Activated T-cell treated with anti-CD3 and anti-CD28 coated beads, Interleukin-2, amount 50 U/mL, for 48 hours (primary cell): ENCODE data around the gene F10.

Experiments
- DNase-seq, 2 experiments: peaks; one replicate each; pipeline ENCODE4 v3.0.0-alpha.2; 2020

Gene F10

DNA sequence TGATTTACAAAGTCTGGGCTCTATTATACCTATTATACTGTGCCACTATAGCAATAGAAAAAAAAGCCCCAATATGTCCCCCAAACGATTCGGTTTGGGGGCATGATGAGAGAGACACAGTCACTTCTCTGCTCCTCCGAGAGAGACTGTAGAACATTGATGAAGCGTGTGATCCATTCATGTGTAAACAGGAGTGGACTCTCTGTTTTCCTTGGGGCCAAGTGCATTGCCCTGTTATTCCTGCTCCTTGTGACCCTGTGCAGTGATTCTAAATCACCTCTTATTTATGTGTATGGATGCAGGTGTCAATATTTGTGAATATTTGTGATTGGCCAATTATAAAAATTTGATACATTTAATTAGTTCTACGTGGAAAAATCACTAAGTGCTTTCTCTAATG, 17.0 kb downstream of the F10 start:
- no peak for DNase-seq

DNA sequence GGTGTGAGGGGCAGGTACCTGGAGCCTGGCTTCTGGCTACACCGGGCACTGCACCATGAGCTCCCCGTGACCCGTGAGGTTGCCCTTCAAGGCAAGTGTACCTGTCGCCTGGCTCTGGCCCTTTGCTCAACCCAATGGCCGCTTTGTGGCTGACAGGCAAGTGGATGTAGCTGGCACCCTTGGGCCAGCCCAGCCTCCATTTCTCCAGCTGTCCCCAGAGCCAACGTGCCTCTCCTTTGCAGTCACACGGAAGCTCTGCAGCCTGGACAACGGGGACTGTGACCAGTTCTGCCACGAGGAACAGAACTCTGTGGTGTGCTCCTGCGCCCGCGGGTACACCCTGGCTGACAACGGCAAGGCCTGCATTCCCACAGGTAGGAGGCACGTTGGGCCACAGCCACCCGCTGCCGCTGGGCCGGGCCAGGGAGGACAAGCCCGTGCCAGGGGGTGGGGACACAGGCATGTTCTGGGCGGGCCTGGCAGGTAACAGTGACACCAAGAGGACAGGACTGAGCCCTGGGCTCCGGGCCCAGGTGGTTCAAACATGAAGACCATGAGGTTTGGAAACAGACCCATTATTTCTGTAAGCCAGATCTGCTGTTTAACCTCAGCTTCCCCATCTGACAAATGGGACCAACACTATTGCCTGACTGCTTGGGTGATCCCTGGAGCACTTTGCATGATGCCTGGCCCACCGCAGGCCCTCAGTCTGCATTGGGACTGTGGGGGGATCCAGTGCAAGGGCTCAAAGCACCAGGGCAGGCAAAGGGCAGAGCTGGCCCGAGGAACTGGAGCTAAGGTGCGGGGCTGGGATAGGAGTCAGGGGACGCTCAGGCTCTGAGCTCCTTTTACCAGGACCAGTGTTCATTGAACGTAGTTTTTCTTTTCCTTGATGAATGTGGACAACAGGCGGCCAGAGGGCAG, 18.3 kb downstream of the F10 start:
- DNase-seq = no peak

DNA sequence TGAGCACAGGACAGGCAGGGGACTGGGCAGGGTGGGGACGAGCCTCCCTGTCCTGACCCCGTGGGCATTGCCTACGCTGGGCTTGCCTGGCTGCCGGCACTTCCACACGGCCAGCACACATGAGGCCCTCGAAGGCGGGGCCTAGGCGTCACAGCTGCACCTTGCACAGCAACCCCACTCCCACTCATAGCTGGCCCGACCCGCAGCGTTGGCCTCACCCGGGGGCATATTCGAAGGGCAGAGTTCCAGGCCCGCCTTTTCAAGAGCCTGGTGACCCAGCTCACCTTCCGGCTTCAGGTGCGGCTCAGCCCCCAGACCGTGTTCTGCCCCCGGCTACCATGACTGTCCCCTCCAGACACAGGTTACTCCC, 19.0 kb downstream of the F10 start:
- no peak for DNase-seq

DNA sequence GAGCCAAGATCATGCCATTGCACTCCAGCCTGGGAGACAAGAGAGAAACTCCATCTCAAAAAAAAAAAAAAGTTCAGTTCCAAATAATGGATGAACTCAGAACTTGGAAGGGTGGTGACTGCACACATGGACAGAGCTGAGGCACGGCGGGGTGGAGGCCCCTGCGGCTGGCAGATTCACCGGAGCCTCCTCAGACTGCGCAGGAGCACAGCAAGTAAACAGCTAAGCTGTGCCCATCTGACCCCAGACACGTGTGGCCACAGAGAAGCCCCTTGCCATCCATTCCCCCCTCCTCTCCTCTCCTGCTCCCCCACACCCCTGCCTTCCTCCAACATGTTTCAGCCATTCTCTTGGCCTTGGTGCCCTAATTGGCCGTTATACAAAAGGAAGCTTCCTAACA, 20.3 kb downstream of the F10 start:
- DNase-seq = no peak

DNA sequence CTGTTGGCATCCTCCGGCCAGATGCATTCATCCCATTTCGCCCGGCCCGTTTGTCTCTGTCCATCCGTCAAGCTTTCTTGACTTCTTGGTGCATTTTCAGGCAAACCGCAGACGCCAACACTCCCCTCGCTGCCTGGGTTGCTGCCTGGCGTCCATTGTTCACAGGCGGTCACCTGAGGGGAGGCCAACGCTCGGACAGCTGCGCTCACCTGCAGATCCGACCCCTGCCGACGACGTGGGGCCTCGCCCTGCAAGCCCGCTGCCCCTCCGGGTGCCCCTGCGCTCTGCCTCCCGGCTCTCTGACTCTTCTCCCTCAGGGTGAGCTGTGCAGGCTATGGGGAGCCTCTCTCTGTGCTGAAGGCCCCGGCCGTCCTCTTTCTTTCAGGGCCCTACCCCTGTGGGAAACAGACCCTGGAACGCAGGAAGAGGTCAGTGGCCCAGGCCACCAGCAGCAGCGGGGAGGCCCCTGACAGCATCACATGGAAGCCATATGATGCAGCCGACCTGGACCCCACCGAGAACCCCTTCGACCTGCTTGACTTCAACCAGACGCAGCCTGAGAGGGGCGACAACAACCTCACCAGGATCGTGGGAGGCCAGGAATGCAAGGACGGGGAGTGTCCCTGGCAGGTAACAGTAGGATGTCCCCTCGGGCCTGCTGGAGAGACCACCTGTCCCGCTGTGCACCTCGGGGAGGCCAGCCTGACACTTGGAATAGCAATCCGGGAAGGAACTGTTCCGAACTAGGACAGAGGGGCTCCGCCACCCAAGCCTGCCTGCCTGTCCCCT, 21.1 kb downstream of the F10 start:
- DNase-seq = no peak

DNA sequence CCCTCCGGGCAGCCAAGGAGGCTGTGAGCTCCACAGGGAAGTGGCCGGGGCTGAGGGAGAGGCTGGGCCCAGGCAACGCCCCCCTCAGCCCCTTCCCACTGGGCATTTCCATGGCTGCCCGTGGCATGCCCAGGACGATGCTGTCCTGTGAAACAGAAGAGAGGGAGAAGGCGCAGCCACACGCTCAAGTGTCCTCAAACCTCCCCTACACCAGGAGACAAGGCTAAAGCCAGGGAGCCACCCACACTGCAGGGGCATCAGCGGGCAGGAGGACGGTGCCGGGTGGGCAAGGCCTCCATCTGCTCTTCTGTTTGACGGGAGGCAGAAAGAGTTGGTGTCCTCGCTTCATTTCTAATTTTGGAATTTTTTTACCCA, 21.6 kb downstream of the F10 start:
- DNase-seq = no peak

DNA sequence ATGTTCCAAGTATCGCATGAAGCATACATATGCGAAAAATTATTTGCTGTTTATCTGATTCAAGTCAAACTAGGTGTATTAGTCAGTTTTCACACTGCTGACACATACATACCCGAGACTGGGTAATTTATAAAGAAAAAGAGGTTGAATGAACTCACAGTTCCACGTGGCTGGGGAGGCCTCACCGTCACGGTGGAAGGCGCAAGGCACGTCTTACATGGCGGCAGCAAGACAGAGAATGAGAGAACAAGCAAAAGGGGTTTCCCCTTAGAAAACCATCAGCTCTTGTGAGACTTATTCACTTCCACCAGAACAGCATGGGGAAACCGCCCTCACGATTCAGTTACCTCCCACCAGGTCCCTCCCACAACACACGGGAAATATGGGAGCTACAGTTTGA, 22.9 kb downstream of the F10 start:
- DNase-seq = peak; percentile 71 to 73

DNA sequence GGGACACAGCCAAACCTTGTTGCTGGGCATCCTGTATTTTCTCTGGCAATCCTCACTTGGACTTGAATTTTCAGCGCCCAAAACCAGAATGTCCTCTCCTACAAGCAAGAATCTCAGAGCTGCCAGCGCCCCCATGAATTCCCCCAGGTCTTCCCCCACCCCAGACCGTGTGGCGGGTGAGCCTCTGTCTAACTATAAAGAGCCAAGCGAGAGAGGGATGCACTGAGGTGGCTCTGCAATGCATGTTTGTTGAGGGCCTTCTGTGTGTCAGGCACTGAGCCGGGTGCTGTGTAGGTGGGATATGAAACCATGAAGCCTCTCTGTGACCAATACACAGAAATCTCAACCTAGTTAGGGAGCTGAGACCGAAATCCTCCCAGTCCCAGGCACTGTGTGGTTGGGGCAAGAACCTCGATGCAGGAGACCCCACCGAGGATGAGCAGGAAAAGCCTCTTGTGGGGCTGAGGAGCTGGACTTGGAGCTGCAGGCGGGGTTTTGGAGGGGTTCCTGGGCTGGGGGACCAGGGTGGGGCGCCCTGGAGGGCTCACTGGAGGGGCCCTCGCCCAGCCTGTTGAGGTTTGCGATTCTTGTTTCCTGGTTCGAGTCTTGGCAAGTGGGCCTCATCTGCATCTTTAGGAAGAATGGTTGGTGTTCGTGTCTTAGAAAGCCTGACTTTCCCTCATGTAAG, 23.5 kb downstream of the F10 start:
- peak; percentile 29 to 36 for DNase-seq

DNA sequence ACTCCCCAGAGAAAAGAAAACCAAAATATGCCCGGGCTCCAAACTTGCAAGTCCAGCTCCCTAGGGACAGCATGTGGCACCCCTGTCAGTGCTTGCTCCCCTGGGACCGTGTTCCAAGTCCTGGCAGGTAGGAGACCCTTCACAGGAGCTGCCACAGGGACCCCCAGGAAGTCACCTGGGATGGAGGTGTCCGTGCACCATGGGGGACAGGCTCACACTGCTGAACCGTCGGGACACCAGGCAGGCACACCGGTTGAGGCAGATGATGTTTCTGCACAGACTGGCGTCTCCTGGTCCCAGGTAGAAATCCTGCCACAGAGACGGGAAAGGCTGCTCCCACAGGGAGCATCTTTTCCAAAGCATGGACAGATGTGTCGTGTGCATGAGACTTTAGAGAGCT, 24.2 kb downstream of the F10 start:
- no peak for DNase-seq

DNA sequence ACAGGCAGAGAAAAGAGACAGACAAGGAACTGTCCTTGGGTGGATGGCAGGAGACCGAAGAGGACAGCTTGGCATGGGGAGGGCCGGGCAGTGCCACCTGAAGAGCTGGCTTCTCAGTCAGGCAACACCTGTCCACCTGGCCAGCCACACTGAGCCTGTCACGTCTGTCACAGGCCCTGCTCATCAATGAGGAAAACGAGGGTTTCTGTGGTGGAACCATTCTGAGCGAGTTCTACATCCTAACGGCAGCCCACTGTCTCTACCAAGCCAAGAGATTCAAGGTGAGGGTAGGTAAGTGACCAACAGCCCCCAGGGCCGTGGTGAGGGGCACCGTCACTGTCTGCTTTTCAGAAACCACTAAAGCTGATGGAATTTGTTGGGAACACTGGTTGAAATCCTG, 24.6 kb downstream of the F10 start:
- no peak for DNase-seq

DNA sequence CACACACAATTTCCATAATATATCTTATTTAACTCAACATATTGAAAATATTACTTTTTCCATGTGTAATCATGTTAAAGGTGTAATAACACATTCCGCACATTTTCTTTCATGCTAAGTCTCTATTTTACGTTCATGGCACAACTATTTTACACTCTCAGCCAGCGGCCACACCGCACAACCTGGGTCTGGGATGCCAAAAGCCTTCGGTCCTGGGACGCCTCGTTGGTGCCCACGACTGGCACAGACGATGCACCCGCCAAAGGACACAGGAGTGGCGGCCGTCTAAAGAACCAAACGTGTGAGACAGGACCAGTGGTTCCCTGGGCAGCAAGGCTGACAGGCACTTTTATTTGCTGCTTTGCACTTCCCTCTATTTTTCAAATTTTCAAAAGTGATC, 25.8 kb downstream of the F10 start:
- DNase-seq = no peak

DNA sequence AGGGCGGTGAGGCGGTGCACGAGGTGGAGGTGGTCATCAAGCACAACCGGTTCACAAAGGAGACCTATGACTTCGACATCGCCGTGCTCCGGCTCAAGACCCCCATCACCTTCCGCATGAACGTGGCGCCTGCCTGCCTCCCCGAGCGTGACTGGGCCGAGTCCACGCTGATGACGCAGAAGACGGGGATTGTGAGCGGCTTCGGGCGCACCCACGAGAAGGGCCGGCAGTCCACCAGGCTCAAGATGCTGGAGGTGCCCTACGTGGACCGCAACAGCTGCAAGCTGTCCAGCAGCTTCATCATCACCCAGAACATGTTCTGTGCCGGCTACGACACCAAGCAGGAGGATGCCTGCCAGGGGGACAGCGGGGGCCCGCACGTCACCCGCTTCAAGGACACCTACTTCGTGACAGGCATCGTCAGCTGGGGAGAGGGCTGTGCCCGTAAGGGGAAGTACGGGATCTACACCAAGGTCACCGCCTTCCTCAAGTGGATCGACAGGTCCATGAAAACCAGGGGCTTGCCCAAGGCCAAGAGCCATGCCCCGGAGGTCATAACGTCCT, 26.4 kb downstream of the F10 start:
- no peak for DNase-seq

DNA sequence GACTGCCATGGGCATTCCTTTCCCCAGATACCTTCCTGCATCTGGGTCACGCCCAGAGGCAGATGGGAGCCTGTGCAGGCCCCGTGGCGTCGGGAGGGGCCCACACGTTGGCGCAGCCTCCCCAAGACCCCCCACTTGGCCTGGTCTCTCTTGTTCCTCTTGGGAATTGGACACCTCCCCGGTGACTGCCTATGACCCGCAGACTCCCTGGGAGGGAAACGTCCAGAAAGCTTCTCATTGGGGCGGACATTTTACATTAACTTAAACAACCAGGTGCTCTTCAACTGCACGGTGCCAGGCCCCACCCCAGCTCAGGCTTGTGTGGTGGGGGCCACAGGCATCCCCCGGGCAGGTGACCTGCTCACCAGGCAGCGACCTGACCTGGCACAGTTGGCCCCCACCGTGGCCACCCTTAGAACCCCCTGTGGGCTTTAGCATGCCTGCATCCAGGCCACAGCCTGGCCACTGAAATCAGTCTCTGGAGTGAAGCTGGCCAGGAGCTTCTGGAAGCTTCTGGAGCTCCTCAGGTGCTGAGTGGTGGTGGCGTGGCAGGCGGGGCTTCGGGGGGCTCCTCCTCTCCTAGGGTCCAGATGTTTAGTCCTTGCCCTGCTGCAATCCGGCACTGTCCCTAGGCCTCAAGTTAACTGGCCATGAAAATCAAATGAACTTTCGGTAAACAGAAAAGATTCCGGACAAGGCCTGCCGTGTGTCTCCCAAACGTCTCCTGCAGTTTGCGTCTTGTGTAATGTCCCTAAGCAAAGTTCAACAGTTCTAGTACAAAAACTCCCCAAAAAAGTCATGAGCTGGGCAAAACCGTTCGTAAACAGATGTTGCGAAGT, 27.3 kb downstream of the F10 start:
- DNase-seq = no peak

DNA sequence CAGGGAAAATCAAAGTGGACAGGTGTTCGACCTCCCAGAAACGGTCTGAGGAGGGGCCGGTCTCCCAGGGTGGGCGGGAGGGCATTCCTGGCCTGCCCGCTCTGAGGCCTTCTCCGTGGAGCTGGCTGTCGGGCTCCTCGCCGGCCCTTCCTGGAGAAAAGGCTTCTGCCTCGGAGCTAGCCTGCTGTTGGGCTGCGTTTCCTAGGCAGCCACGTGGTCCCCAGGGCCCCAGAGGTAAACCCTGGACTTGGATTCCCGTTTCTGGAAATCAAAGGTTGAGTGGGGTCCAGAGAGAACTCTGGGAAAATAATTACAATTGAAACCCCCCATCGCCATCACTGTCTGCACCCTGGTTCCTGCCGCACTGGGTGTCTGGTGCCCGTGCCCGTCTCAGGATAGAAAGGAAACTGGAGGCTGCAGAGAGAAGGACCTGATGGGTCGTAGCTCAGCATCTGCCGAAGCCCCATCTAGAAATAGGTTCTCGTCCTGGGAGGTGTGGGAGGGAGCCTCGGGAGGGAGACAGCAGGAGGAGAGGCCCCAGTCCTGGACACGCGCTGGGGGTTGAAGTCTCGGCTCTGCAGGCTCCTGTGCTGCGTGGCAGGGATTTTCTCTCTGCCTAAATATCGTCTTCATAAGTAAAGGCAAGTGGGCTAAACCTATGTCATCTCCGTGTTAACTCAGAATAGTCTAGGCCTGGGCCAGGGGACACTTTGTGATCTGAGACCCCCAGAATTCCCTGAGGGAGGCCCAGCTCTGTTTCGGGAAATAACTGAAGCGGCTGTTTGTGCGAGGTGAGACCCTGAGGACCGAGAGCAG, 28.2 kb downstream of the F10 start:
- DNase-seq = no peak

DNA sequence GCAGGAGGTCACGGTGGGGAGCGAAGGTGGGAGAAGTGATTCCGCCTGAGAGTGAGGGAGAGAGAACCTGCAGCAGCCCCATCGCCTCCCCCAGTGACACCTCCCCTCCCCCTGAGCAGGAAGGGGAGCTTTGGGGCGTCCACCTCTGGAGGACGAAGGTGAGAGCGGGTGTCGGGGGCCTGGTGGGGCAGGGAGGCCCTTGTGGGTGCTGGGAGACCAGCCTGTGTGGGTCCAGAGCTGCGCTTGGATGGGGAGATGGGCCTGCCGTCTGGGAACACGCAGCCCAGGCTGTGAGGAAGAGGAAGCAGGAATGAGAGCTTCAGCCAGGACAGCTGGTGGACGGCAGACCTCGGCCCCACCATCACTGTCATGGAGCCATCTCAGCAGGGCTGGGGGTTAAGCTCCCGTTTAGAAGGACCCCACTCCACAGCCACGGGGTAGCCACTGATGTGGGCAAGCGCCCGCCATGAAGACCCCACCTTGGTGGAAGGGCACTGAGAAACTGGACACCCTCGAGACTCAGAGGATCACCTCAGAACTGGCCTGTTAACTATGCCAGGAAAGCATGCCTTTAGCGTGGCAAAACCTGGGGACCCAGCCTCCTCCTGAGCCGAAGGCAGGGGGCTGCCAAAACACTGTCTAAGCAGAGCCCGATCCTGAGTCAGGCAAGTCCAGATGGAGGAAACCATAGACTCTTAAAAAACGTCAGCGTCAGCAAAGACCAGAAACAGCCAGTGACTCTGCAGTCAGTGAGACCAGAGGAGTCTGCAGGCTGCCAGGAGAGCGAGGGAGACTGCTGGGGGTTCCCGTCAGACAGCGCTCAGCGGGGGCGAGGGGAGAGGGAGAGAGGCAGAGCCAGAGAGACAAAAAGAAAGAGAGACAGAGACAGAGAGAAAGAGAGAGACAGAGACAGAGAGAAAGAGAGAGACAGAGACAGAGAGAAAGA, 29.4 kb downstream of the F10 start:
- DNase-seq = peak; percentile 39 to 41

DNA sequence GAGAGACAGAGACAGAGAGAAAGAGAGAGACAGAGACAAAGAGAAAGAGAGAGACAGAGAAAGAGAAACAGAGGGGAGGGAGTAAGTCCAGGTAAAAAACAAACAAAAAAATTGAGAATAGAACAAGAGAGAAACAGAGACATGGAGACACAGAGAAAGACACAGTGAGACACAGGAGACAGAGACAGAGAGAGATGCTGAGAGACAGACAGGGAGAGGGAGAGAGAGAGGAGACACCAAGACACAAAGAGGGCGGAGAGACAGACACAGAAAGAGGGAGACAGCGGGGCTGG, 30.0 kb downstream of the F10 start:
- no peak for DNase-seq

DNA sequence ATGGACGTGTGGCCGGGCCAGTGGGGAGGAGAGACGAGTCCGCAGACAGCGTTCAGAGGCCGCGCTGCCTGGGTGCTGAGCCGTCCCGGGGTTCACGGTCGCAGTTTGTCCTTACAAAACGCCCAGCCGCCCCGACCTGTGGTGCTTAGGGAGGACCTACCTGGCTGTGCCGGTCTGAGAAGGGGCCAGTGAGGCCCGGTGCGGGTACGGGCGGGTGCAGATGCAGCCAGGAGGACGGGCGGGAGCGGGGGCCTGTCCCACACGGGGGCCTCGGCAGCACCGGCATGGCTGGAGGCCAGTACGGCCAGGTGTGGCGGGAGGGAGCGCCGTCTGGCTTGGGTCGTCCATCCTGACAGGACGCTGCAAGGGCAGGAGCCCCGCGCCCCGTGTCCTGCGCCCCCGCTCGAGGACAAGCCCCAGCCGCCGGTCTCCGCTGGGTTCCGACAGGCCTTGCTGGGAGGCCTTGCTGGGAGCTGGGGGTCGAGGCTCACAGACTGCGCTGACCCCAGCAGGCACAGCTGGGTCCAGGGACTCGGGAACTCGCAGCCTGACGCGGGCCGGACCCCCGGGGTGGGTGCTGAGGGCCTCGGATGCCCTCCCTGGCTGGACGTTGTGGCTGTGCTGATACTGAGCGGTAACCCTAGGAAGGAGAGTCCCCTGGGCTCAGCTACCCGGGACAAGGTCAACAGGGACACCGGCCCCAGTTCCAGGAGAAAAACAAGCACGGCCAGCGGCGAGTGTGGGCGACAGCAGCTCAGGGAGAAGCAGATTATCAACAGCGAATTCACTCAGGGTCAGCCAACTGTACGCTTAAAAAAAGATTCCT, 30.6 kb downstream of the F10 start:
- DNase-seq = peak; percentile 38 to 46

DNA sequence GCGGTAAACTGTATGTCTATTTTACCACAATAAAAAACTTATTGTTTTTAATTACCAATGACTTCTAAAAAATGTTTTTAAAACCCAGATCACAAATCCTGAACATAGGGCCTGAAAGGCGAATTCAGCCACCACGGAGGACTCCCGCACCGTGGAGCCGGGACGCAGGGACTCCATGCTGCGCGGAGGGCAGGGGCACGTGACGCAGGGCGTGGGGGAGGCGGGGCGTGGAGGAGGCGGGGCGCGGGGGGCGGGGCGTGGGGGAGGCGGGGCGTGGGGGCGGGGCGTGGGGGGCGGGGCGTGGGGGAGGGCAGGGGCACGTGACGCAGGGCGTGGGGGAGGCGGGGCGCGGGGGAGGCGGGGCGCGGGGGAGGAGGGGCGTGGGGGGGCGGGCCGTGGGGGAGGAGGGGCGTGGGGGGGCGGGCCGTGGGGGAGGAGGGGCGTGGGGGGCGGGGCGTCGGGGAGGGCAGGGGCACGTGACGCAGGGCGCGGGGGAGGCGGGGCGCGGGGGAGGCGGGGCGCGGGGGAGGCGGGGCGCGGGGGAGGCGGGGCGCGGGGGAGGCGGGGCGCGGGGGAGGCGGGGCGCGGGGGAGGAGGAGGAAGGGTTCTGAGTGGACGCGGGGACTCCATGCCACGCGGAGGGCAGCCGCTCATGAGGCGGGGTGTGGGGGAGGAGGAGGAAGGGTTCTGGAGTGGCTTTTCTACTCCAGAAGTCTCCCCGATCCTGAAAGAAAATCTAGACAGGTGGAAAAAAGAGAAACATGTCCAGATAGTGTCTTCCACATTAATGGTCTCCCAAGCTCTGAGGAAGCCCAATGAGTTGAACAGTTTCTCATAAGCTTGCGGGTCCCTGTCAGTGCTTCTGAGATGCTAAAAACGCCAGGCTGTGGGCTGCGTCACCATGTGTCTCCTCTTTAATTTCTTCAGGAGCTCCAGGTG, 31.5 kb downstream of the F10 start:
- peak; percentile 59 to 65 for DNase-seq
